SK-N-SH treated with all-trans-retinoic acid at 6 μM for 48 hours (cell line): ENCODE data around the gene BRD4.
A peak's percentile ranks its signal among the peaks of the same experiment; 100 is the strongest.

Experiments
- ATAC-seq: fragments of 200-7000 bp; cut with Tn5 transposase; 3 replicates; pipeline ENCODE4 v1.9.1; 2020; ENCODE audit warnings: mild to moderate bottlenecking, moderate library complexity
- ARNTL ChIP-seq: fragments of 450-650 bp; formaldehyde crosslinking; IDR thresholded peaks from 2 replicates; pipeline ENCODE4 v1.5.0; 2020; ENCODE audit warnings: low read depth, mild to moderate bottlenecking, moderate library complexity, borderline replicate concordance
- BACH2 ChIP-seq: fragments of 250-450 bp; sonication (Bioruptor Pico); IDR thresholded peaks from 2 replicates; pipeline ENCODE4 v1.9.0; 2021; ENCODE audit warnings: mild to moderate bottlenecking, borderline replicate concordance
- CSDC2 ChIP-seq: fragments of 250-450 bp; sonication (Bioruptor Pico); IDR thresholded peaks from 2 replicates; pipeline ENCODE4 v1.5.0; 2020; ENCODE audit warnings: mild to moderate bottlenecking, moderate library complexity
- ESRRG ChIP-seq: fragments of 250-450 bp; sonication (Bioruptor Pico); IDR thresholded peaks from 2 replicates; pipeline ENCODE4 v1.6.1; 2021; ENCODE audit warnings: mild to moderate bottlenecking
- GLIS3 ChIP-seq: fragments of 250-450 bp; sonication (Bioruptor Pico); IDR thresholded peaks from 2 replicates; pipeline ENCODE4 v1.5.0; 2020; ENCODE audit warnings: mild to moderate bottlenecking, moderate library complexity
- OSR1 ChIP-seq: fragments of 250-450 bp; sonication (Bioruptor Pico); IDR thresholded peaks from 2 replicates; pipeline ENCODE4 v1.8.0; 2022; ENCODE audit warnings: moderate library complexity, mild to moderate bottlenecking, inconsistent platforms
- PPARA ChIP-seq: fragments of 250-450 bp; sonication (Bioruptor Pico); IDR thresholded peaks from 2 replicates; pipeline ENCODE4 v1.5.0; 2020; ENCODE audit warnings: mild to moderate bottlenecking, borderline replicate concordance
- TCF4 ChIP-seq: fragments of 250-450 bp; sonication (Bioruptor Pico); IDR thresholded peaks from 2 replicates; pipeline ENCODE4 v1.8.0; 2021; ENCODE audit warnings: mild to moderate bottlenecking, moderate library complexity, borderline replicate concordance
- TOX ChIP-seq: fragments of 250-450 bp; sonication (Bioruptor Pico); IDR thresholded peaks from 2 replicates; pipeline ENCODE4 v1.8.0; 2021; ENCODE audit warnings: mild to moderate bottlenecking, moderate library complexity, borderline replicate concordance
- ZC3H10 ChIP-seq: fragments of 250-450 bp; sonication (Bioruptor Pico); IDR thresholded peaks from 2 replicates; pipeline ENCODE4 v1.5.1; 2021; ENCODE audit warnings: mild to moderate bottlenecking, moderate library complexity
- ZFP3 ChIP-seq: fragments of 250-450 bp; sonication (Bioruptor Pico); IDR thresholded peaks from 2 replicates; pipeline ENCODE4 v1.5.0; 2020; ENCODE audit warnings: mild to moderate bottlenecking, moderate library complexity
- ZFP30 ChIP-seq: fragments of 450-650 bp; formaldehyde crosslinking; IDR thresholded peaks from 2 replicates; pipeline ENCODE4 v1.5.0; 2022; ENCODE audit warnings: mild to moderate bottlenecking, moderate library complexity
- ZNF8 ChIP-seq: fragments of 450-650 bp; formaldehyde crosslinking; IDR thresholded peaks from 2 replicates; pipeline ENCODE4 v1.5.0; 2020; ENCODE audit warnings: mild to moderate bottlenecking, moderate library complexity
- TF ChIP-seq, protein P1 (sequence below): fragments of 250-450 bp; sonication (Bioruptor Pico); IDR thresholded peaks from 2 replicates; pipeline ENCODE4 v1.5.1; 2020; ENCODE audit warnings: low read depth, mild to moderate bottlenecking, moderate library complexity
- TF ChIP-seq, protein P2 (sequence below): fragments of 250-450 bp; sonication (Bioruptor Pico); IDR thresholded peaks from 2 replicates; pipeline ENCODE4 v1.5.1; 2021; ENCODE audit warnings: mild to moderate bottlenecking, moderate library complexity
- TF ChIP-seq, protein P3 (sequence below): fragments of 250-450 bp; sonication (Bioruptor Pico); IDR thresholded peaks from 2 replicates; pipeline ENCODE4 v1.5.0; 2020; ENCODE audit warnings: mild to moderate bottlenecking, moderate library complexity
- TF ChIP-seq, protein P4 (sequence below): fragments of 250-450 bp; sonication (Bioruptor Pico); IDR thresholded peaks from 2 replicates; pipeline ENCODE4 v1.8.0; 2021; ENCODE audit warnings: low read depth, mild to moderate bottlenecking, moderate library complexity, borderline replicate concordance
- TF ChIP-seq, protein P5 (sequence below): fragments of 250-450 bp; sonication (Bioruptor Pico); IDR thresholded peaks from 2 replicates; pipeline ENCODE4 v1.8.0; 2020; ENCODE audit warnings: mild to moderate bottlenecking, moderate library complexity, borderline replicate concordance

BRD4 gene

DNA sequence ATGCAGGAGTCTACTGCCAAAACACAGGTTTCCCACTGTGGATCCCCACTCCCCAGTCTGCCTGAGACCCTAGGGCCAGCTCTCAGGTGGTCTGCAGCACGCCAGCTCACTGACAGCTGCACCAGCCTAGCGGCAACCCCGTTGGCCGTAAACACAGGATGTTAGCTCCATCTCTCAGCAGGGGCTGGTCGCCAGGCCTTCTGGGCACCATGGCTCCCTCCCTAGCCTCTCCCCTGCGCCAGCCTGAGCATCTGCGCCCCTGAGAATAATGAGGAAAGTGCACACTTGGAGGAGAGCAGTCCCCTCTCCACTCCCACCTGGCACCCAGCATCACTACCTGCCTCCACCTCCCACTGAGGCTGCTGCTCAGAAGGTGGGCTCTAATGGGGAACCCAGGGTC is 79.3 kb downstream of the BRD4 start:
- TF ChIP-seq PPARA (CRISPR knock-in tag) = no peak
- TF ChIP-seq ZFP30 = no peak
- TF ChIP-seq, protein P1, sequence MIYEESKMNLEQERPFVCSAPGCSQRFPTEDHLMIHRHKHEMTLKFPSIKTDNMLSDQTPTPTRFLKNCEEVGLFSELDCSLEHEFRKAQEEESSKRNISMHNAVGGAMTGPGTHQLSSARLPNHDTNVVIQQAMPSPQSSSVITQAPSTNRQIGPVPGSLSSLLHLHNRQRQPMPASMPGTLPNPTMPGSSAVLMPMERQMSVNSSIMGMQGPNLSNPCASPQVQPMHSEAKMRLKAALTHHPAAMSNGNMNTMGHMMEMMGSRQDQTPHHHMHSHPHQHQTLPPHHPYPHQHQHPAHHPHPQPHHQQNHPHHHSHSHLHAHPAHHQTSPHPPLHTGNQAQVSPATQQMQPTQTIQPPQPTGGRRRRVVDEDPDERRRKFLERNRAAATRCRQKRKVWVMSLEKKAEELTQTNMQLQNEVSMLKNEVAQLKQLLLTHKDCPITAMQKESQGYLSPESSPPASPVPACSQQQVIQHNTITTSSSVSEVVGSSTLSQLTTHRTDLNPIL (CRISPR knock-in tag) = no peak
- TF ChIP-seq GLIS3 = no peak
- TF ChIP-seq, protein P2, sequence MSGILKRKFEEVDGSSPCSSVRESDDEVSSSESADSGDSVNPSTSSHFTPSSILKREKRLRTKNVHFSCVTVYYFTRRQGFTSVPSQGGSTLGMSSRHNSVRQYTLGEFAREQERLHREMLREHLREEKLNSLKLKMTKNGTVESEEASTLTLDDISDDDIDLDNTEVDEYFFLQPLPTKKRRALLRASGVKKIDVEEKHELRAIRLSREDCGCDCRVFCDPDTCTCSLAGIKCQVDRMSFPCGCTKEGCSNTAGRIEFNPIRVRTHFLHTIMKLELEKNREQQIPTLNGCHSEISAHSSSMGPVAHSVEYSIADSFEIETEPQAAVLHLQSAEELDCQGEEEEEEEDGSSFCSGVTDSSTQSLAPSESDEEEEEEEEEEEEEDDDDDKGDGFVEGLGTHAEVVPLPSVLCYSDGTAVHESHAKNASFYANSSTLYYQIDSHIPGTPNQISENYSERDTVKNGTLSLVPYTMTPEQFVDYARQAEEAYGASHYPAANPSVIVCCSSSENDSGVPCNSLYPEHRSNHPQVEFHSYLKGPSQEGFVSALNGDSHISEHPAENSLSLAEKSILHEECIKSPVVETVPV = no peak
- TF ChIP-seq ARNTL = no peak
- TF ChIP-seq TCF4 (CRISPR knock-in tag) = no peak
- TF ChIP-seq BACH2 (CRISPR knock-in tag) = no peak
- TF ChIP-seq CSDC2 = no peak
- no peak for TF ChIP-seq OSR1 (CRISPR knock-in tag)
- no peak for ATAC-seq

DNA sequence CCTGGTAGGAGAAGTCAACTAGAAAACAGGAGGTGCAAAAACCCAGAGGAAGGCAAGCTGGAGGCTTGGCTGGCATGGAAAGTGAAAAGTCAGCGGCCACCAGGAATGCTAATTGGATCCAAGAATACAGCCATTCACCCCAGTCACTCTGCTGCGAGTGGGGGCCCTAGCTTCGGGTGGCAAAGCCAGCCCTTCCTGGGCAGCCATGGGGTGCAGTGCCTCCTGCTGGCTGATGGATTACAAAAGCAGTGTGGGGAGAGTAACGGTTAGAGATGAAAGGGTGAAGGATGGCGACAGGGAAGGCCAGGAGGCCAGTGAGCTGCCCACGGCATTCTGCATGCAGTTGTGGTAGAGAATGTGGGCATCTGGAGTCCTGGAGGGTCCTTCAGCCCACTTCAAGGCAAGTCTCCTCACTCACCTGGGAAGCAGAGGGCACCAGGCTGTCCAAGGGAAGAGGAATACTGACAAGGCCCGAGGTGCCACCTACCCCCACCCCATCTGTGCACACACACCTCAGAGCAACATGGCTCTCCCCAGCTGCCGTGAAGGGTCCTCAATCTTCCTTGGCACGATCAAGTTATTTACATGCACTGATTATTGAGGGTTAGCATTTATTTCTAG is 79.8 kb downstream of the BRD4 start:
- ATAC-seq = peak; percentile 21
- TF ChIP-seq, protein P3, sequence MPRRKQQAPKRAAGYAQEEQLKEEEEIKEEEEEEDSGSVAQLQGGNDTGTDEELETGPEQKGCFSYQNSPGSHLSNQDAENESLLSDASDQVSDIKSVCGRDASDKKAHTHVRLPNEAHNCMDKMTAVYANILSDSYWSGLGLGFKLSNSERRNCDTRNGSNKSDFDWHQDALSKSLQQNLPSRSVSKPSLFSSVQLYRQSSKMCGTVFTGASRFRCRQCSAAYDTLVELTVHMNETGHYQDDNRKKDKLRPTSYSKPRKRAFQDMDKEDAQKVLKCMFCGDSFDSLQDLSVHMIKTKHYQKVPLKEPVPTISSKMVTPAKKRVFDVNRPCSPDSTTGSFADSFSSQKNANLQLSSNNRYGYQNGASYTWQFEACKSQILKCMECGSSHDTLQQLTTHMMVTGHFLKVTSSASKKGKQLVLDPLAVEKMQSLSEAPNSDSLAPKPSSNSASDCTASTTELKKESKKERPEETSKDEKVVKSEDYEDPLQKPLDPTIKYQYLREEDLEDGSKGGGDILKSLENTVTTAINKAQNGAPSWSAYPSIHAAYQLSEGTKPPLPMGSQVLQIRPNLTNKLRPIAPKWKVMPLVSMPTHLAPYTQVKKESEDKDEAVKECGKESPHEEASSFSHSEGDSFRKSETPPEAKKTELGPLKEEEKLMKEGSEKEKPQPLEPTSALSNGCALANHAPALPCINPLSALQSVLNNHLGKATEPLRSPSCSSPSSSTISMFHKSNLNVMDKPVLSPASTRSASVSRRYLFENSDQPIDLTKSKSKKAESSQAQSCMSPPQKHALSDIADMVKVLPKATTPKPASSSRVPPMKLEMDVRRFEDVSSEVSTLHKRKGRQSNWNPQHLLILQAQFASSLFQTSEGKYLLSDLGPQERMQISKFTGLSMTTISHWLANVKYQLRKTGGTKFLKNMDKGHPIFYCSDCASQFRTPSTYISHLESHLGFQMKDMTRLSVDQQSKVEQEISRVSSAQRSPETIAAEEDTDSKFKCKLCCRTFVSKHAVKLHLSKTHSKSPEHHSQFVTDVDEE (CRISPR knock-in tag) = no peak
- TF ChIP-seq CSDC2 (no peak), ZNF8 (CRISPR knock-in tag) (no peak)

DNA sequence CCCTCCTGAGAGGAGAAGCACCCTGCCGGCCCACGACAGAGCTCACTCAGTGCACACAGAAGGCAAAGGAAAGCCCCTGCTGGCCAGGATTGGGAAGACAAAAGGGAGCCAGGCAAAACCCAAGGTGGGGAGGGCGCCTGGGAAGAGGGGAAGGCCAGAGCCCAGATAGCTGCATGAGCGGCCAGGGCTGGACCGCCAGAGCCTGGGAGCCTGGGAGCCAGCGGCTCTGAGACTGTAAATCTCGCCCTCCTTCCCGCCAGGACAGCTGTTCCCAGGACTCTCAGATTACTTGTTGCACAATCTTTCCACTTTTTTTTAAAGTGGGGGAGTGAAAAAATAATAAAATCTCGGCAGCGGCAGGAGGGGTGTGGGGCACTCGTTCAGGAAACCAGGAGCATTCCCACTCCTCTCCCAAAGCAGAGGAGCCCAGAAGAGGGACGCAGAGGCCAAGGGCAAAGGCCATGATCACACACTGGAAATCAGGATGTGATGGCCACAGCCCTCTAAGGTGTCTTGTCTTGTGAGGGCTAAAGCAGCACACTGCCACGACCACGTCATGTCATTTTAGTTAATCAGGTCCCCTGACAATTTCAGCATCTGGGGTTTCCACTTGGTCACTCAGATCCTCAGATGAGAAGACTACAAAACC is 80.5 kb downstream of the BRD4 start:
- peak; percentile 75 for ATAC-seq
- TF ChIP-seq, protein P4, sequence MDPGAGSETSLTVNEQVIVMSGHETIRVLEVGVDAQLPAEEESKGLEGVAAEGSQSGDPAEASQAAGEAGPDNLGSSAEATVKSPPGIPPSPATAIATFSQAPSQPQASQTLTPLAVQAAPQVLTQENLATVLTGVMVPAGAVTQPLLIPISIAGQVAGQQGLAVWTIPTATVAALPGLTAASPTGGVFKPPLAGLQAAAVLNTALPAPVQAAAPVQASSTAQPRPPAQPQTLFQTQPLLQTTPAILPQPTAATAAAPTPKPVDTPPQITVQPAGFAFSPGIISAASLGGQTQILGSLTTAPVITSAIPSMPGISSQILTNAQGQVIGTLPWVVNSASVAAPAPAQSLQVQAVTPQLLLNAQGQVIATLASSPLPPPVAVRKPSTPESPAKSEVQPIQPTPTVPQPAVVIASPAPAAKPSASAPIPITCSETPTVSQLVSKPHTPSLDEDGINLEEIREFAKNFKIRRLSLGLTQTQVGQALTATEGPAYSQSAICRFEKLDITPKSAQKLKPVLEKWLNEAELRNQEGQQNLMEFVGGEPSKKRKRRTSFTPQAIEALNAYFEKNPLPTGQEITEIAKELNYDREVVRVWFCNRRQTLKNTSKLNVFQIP (CRISPR knock-in tag) = no peak
- TF ChIP-seq, protein P5, sequence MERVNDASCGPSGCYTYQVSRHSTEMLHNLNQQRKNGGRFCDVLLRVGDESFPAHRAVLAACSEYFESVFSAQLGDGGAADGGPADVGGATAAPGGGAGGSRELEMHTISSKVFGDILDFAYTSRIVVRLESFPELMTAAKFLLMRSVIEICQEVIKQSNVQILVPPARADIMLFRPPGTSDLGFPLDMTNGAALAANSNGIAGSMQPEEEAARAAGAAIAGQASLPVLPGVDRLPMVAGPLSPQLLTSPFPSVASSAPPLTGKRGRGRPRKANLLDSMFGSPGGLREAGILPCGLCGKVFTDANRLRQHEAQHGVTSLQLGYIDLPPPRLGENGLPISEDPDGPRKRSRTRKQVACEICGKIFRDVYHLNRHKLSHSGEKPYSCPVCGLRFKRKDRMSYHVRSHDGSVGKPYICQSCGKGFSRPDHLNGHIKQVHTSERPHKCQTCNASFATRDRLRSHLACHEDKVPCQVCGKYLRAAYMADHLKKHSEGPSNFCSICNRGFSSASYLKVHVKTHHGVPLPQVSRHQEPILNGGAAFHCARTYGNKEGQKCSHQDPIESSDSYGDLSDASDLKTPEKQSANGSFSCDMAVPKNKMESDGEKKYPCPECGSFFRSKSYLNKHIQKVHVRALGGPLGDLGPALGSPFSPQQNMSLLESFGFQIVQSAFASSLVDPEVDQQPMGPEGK = peak; percentile 92; the same call in 1 of the 2 replicates
- TF ChIP-seq CSDC2 = 0 out of 2 replicates have a peak, but pooled peaks have one; percentile 12
- TF ChIP-seq ARNTL = no peak
- no peak for TF ChIP-seq ESRRG (CRISPR knock-in tag)
- TF ChIP-seq GLIS3 = peak; percentile 38; the same call in 1 of the 2 replicates
- 0 out of 2 replicates have a peak, but pooled peaks have one; percentile 30 for TF ChIP-seq TOX (CRISPR knock-in tag)
- TF ChIP-seq, protein P3 (CRISPR knock-in tag) = no peak
- no peak for TF ChIP-seq ZNF8 (CRISPR knock-in tag)
- no peak for TF ChIP-seq ZFP3
- no peak for TF ChIP-seq ZC3H10 (CRISPR knock-in tag)
- TF ChIP-seq, all 23 proteins: peak for 4
